Testis (tissue), 3 donors: ENCODE data around the gene NR6A1. TPM values are rescaled to one million over a fixed set of nuclear protein-coding genes. Genes with fewer than 3 reads are reported as not detected.

ENCODE experiments used
- DNase-seq: peaks from one replicate; pipeline ENCODE4 v3.0.0-alpha.2; 2019
- H3K27ac ChIP-seq, 2 donors: fragments of 200-600 bp; sonication (generic); one replicate each; pipeline ENCODE4 v1.5.1; 2019
- H3K27me3 ChIP-seq: fragments of 200-600 bp; sonication (generic); one replicate; pipeline ENCODE4 v1.5.1; 2019
- H3K36me3 ChIP-seq: fragments of 200-600 bp; sonication (generic); one replicate; pipeline ENCODE4 v1.5.1; 2017; ENCODE audit warnings: low read depth; ENCODE audit errors: missing control alignments
- H3K4me1 ChIP-seq: fragments of 200-600 bp; sonication (generic); one replicate; pipeline ENCODE4 v1.5.1; 2019
- H3K4me3 ChIP-seq, 2 donors: fragments of 200-600 bp; sonication (generic); one replicate each; pipeline ENCODE4 v1.5.1; 2017 to 2019
- H3K9me3 ChIP-seq: fragments of 200-600 bp; sonication (generic); one replicate; pipeline ENCODE4 v1.5.1; 2017
- POLR2A ChIP-seq: fragments of 450-650 bp; IDR thresholded peaks from one replicate; pipeline ENCODE4 v1.6.1; 2017; ENCODE audit warnings: antibody characterized with exemption, mild to moderate bottlenecking, moderate library complexity
- WGBS, 2 donors: methylation state at CpG; one replicate each; pipeline ENCODE4 v1.1.5; 2018; 5-methylcytosine and 5-hydroxymethylcytosine counted together
- intact Hi-C: fragments of 100-400 bp; cut with DNase I; formaldehyde crosslinking; loops from one replicate; pipeline ENCODE4 v1.15.1; 2023; ENCODE audit warnings: low total_unique reads
- polyA plus RNA-seq: library from polyadenylated mRNA; stranded (reverse); fragments of 350-450 nt; fragmentation: Illumina TruSeq; extraction: RNeasy Lipid Tissue Mini Kit (QIAGEN cat#74804); gene quantifications from one replicate; pipeline ENCODE4 v1.2.3, GENCODE V29; 2014; ENCODE audit warnings: low read depth, low replicate concordance; ENCODE audit not compliant: insufficient read depth
- total RNA-seq, 2 donors: library from RNA; depleted of rRNA; stranded (reverse); fragments of >200 nt; gene quantifications; one replicate each; pipeline ENCODE4 v1.2.3, GENCODE V29; 2016
- TF ChIP-seq, protein P1 (sequence below), 3 experiments: fragments of 450-650 bp in 2 of 3; fragments of 200-600 bp in 1 of 3; sonication (generic) in 1 of 3; IDR thresholded peaks; one replicate each; pipeline ENCODE4 v1.5.1; 2016 to 2019; ENCODE audit warnings: antibody characterized with exemption in 3 of 3, mild to moderate bottlenecking in 2 of 3, moderate library complexity in 1 of 3

The NR6A1 gene
- total and polyA plus RNA-seq, 3 donors from 2014 or later: 54.6 to 100 (median 92.1) TPM

DNA sequence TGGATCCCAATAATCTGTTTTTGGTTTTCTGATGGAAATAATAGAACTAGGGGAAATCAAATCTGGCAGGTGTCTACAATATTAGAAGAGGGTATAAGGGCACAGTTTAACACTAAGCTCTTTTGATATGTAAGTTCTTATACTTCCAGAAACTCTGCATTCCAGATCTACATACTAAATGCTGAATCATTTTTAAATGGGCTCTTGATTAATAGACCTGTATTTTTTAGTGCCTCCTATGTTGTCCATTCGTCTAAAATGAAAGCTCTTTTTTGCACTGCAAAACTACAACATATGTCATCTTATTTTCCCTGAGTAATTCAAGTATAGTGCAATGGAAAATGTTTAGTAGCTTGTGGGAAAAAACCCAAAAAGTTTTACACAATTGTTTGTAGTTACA, 44.2 kb downstream of the NR6A1 start:
- Histone ChIP-seq H3K4me1 (peaks cover 11% of the 10 kb centered on the region), H3K36me3 (no peaks in the 10 kb centered on the region), H3K27me3 (no peaks in the 10 kb centered on the region), H3K9me3 (no peaks in the 10 kb centered on the region), H3K27ac (no peak overlapping the region), H3K4me3 (no peak overlapping the region)
- no peak for TF ChIP-seq POLR2A
- TF ChIP-seq, protein P1, sequence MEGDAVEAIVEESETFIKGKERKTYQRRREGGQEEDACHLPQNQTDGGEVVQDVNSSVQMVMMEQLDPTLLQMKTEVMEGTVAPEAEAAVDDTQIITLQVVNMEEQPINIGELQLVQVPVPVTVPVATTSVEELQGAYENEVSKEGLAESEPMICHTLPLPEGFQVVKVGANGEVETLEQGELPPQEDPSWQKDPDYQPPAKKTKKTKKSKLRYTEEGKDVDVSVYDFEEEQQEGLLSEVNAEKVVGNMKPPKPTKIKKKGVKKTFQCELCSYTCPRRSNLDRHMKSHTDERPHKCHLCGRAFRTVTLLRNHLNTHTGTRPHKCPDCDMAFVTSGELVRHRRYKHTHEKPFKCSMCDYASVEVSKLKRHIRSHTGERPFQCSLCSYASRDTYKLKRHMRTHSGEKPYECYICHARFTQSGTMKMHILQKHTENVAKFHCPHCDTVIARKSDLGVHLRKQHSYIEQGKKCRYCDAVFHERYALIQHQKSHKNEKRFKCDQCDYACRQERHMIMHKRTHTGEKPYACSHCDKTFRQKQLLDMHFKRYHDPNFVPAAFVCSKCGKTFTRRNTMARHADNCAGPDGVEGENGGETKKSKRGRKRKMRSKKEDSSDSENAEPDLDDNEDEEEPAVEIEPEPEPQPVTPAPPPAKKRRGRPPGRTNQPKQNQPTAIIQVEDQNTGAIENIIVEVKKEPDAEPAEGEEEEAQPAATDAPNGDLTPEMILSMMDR (IDR thresholded peaks at IDR 0.05): no peak
- WGBS, 2 donors: 84 to 100% methylated on average over 1 of the region's 1 CpG
- no peak for DNase-seq
- intact Hi-C loops: no loop called here

DNA sequence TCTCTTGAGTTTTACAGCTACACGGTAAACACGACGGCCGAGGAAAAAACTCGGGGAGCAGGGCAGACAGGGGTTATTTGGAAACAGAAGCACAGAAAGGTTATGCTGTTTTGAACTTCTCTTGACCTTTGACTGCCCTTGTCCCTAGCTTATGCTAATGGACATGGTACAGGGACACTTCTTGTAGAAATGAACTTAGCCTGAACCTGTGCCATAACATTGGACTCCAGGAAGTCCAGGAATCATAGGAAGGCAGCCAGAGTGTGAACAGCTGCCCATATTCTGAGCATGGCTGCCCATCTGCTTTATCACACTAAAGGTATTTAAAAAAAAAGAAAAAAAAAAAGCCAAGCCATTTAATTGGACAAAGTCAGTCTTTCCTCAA, 46.1 kb downstream of the NR6A1 start:
- Histone ChIP-seq H3K27me3 (no peaks in the 10 kb centered on the region), H3K9me3 (no peaks in the 10 kb centered on the region), H3K36me3 (no peaks in the 10 kb centered on the region), H3K4me3 (no peak overlapping the region), H3K27ac (peak overlapping the region; percentile 47 to 57), H3K4me1 (peaks cover 23% of the 10 kb centered on the region)
- DNase-seq: no peak
- intact Hi-C loops: no loop called here
- TF ChIP-seq POLR2A: no peak
- TF ChIP-seq, protein P1 (IDR thresholded peaks at IDR 0.05): no peak
- WGBS, 2 donors: 36 to 58% methylated on average over 5 of the region's 5 CpGs

DNA sequence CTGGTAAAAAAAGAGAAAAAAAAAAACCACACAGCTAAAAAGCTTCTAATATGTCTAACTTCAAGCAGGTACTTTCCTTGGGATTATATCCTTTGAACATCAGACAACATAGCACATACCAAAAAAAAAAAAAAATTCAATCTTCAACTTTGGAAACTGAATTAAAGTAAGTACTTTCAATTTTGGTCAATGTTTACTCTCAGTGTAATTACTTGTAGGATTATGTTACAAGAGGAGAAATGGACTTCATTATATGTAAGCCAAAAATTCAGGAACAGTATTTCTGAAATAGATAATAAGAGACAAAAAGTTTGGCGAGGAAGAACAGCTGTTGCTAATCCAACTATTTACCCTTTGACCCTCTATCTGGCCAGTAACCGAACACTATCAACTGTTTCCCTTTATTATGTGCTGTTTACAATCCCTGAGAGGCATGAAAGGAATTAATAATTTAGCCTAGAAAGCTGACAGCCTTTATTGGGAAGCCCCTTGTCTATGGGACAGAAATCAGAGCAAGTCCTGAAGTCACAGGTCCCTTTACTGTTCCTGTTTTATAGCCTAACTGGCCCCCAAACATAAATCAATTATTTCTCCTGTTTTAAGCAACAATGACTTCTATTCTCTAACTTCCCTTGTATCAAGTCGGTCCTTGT, 46.6 kb downstream of the NR6A1 start:
- no peak for DNase-seq
- no peak for TF ChIP-seq POLR2A
- TF ChIP-seq, protein P1 (IDR thresholded peaks at IDR 0.05): no peak
- intact Hi-C loops: no loop called here
- peaks cover 23% of the 10 kb centered on the region for H3K4me1 ChIP-seq
- no peak overlapping the region for H3K4me3 ChIP-seq
- H3K9me3 ChIP-seq: no peaks in the 10 kb centered on the region
- H3K36me3 ChIP-seq: no peaks in the 10 kb centered on the region
- peak overlapping the region; percentile 47 to 57 for H3K27ac ChIP-seq
- WGBS, 2 donors: 27 to 47% methylated on average over 3 of the region's 3 CpGs
- H3K27me3 ChIP-seq: no peaks in the 10 kb centered on the region

DNA sequence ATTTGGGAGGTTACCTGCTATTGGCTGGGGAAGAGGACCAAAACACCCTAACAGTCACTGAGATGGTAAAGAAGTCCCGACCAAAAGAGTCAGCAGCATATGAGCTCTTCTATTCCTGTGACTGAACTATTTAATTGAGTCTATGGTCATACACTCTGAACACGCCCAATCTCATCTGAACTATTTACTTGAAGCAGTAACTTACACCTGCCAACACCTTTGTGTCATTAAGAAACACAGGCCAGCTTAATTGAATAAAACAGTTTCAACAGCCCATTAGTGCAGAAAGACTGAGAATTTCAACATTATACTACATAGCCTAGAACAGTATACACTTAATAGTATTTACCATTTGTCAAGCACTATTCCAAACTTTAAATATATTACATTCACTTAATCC, 47.8 kb downstream of the NR6A1 start:
- no peak overlapping the region for H3K4me3 ChIP-seq
- no peak for DNase-seq
- 85 to 96% methylated on average over 2 of the region's 2 CpGs for WGBS, 2 donors
- no peaks in the 10 kb centered on the region for H3K9me3 ChIP-seq
- TF ChIP-seq, protein P1 (IDR thresholded peaks at IDR 0.05): no peak
- TF ChIP-seq POLR2A: no peak
- peaks cover 23% of the 10 kb centered on the region for H3K4me1 ChIP-seq
- H3K27me3 ChIP-seq: no peaks in the 10 kb centered on the region
- H3K27ac ChIP-seq: no peak overlapping the region
- intact Hi-C loops: no loop called here
- H3K36me3 ChIP-seq: no peaks in the 10 kb centered on the region
